Measurements from ENCODE around the gene BRMS1.
"Not testable (repeated sequence)": the region's sequence is repeated elsewhere in the genome, so short reads cannot be mapped to it uniquely, and the experiment has no call there.

Gene BRMS1

GRCh38 chr11:66326261-66327111, 18.4 kb downstream of the BRMS1 start:
- in situ Hi-C loops (cut with HindIII; ENCODE audit: low sequenced_read_pairs): no loop called here

GRCh38 chr11:66325263-66325671, 19.6 kb downstream of the BRMS1 start:
- in situ Hi-C loops (cut with HindIII; ENCODE audit: low sequenced_read_pairs): no loop called here

- in situ Hi-C loops (cut with HindIII; ENCODE audit: low sequenced_read_pairs): no loop called here
Observed at GRCh38 chr11:66324664-66325063, 20.2 kb downstream of the BRMS1 start.

GRCh38 chr11:66323684-66324083, 21.2 kb downstream of the BRMS1 start:
- in situ Hi-C loops (cut with HindIII; ENCODE audit: low sequenced_read_pairs): no loop called here

- in situ Hi-C loops (cut with HindIII; ENCODE audit: low sequenced_read_pairs): no loop called here
Observed at GRCh38 chr11:66322732-66323427, 22.0 kb downstream of the BRMS1 start.

GRCh38 chr11:66321606-66322005, 23.3 kb downstream of the BRMS1 start:
- in situ Hi-C loops (cut with HindIII; ENCODE audit: low sequenced_read_pairs): no loop called here

GRCh38 chr11:66320748-66321147, 24.2 kb downstream of the BRMS1 start:
- in situ Hi-C loops (cut with HindIII; ENCODE audit: low sequenced_read_pairs): not testable (repeated sequence)

- in situ Hi-C loops (cut with HindIII; ENCODE audit: low sequenced_read_pairs): not testable (repeated sequence)
Observed at GRCh38 chr11:66320289-66320688, 24.6 kb downstream of the BRMS1 start.

GRCh38 chr11:66318600-66318970, 26.3 kb downstream of the BRMS1 start:
- in situ Hi-C loops (cut with HindIII; ENCODE audit: low sequenced_read_pairs): no loop called here

GRCh38 chr11:66317723-66318599, 26.9 kb downstream of the BRMS1 start:
- in situ Hi-C loops (cut with HindIII; ENCODE audit: low sequenced_read_pairs): no loop called here

GRCh38 chr11:66317322-66317722, 27.6 kb downstream of the BRMS1 start:
- in situ Hi-C loops (cut with HindIII; ENCODE audit: low sequenced_read_pairs): no loop called here

- in situ Hi-C loops (cut with HindIII; ENCODE audit: low sequenced_read_pairs): no loop called here
Observed at GRCh38 chr11:66316849-66317251, 28.1 kb downstream of the BRMS1 start, which contains the start of gene CD248. CD248 (minus strand) TSS chr11:66317044; CDS start chr11:66317027, 17 bp downstream.

GRCh38 chr11:66315921-66316811, 28.7 kb downstream of the BRMS1 start:
- in situ Hi-C loops (cut with HindIII; ENCODE audit: low sequenced_read_pairs): no loop called here

GRCh38 chr11:66315498-66315885, 29.4 kb downstream of the BRMS1 start:
- in situ Hi-C loops (cut with HindIII; ENCODE audit: low sequenced_read_pairs): no loop called here

- in situ Hi-C loops (cut with HindIII; ENCODE audit: low sequenced_read_pairs): no loop called here
Observed at GRCh38 chr11:66314561-66315497, 30.1 kb downstream of the BRMS1 start.

GRCh38 chr11:66314186-66314501, 30.8 kb downstream of the BRMS1 start:
- in situ Hi-C loops (cut with HindIII; ENCODE audit: low sequenced_read_pairs): no loop called here

GRCh38 chr11:66313321-66314185, 31.4 kb downstream of the BRMS1 start:
- in situ Hi-C loops (cut with HindIII; ENCODE audit: low sequenced_read_pairs): no loop called here

- in situ Hi-C loops (cut with HindIII; ENCODE audit: low sequenced_read_pairs): no loop called here
Observed at GRCh38 chr11:66312549-66313320, 32.2 kb downstream of the BRMS1 start.
